GM18870 (cell line): ENCODE results near the gene VWA2.
"Not testable (repeated sequence)": the region's sequence is repeated elsewhere in the genome, so short reads cannot be mapped to it uniquely, and the experiment has no call there.

Source experiments
- ATAC-seq: cut with Tn5 transposase; IDR thresholded peaks from one replicate; pipeline ENCODE4 v1.9.1; 2021; ENCODE audit warnings: moderate library complexity; ENCODE audit not compliant: unreplicated experiment

VWA2 gene

DNA sequence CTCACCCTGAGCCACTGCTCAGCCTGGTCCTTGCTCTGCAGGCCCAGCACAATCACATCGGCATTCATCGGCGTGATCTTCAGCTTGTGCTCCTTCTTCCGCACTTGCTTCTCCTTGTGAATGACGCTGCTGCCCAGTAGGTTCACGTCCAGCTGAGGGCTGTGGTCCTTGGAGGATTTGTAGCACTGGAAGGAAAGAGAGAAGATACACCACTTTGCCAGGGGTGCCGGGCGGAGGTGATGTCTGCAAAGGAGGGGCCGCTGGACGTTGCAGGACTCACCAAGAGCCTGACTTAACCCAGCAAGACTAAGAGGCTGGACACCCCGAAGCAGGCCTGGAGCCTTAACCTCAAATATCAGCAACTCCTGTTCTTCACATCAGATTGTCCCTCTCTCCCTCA lies 74.8 kb downstream of the VWA2 start:
- ATAC-seq: no peak

DNA sequence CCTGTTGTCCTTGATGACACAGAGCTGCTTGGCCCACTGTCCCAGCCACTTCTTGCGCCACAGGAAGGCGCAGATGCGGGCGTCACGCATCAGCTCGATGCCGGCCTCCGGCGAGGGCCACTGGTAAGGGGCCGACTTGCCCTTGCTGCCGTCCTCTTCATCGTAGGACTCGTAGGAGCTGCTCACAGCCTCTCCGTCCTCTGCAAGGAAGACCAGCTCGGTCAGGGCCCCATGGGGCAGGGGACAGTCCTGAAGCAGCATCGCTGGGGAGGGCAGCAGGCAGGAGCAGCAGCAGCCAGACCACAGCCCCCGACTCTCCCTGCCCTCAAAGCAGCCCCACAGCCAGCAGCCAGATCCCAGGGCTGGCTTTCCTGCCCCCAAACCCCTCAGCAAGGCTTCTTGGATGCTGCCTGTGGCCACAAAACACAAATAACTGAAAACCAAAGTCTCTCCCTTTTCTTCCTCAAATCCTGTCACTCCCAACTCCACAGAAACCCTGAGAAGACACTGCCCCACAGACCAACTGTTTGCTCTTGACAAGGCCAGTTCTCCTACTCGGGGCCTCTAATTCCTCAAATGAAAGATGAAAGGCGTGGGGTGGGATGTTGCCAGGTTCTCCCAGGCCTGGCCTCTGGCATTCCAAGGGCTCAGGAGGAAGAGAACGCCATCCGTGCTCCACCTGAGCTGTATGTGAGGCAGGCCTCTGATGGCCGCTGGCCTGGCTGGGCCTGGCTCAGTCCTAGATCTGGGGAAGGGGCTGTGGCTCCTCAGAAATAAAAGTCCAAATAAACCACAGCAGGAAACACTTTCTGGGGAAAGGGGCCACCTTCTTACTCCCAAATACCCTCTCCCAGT lies 76.7 kb downstream of the VWA2 start:
- no peak for ATAC-seq

- ATAC-seq: no peak
Observed at GRCh38 chr10:114316744-114317143, 77.7 kb downstream of the VWA2 start.

DNA sequence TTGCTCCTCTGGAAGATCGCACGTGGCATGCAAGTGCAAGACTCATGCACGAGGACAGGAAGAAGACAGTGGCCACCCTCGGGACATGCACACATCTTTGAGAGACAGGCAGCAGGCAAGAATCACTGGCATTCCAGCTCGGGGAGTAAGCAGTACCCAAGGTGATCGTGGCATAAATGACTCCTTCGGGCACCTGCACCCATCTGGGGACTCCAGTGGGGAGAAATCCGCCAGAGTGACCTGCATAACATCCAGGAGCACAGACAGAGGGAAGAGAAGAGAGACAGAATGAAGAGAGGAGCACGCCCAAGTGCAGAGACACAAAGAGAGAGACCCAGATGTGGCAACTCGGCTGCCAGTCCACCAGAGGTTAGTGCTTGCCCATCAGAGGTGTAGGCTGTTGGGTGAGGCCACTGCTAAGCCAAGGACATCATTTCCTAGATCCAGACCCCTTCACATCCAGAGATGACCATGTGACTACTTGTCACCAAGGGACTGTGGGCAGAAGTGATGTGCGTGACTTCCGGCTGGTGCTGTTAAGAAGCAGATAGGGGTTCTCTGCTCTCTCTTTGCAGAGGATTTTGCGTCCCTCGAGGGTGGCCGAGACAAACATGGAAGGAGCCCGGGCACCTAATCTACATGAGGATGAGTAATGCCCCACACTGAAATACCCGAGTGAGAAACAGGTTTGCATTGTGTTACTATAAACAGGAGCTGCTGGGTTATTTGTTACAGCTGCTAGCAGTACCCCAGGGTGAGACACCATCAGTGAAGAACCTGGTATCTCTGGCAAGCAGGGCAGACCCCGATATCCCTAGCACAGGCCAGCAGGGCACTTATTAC lies 80.6 kb downstream of the VWA2 start:
- ATAC-seq: no peak

- no peak for ATAC-seq
Observed at GRCh38 chr10:114320249-114321116, 81.4 kb downstream of the VWA2 start.

DNA sequence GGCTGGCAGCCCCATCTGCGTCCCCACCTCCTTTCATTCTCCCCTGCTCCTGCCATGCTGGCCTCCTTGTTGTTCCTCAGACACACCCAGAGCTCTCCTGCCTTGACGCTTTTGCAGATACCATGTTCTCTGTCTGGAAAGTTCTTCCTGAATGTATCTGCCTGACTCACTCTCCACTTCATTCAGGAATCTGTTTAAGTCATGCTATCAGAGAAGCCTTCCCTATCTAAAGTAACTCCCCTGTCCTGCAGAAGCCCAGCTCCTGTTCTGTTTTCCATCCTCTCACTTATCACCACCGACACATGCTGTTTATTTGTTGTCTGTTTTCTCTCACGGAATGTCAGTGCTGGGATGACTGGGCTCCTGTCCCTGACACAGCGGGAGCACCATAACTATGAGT lies 83.3 kb downstream of the VWA2 start:
- ATAC-seq: no peak

DNA sequence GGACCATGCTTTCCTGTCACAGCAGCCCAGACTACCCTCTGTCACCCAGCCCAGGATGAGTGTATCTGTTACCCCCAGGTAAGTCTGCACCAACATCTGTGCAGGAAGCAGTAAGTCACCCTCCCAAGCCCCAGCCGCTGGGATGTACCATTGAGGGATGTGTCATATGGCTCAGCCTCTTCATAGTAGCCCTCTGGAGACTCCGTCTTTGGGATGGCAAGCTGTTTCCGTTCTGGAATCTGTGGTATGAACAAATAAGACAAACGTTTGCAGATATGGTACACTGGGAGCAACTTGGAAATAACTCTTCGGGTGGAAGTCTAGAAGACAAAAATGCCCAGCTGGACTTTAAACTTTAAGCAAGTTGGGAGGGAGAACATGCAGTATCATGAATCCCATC lies 84.0 kb downstream of the VWA2 start:
- no peak for ATAC-seq

- no peak for ATAC-seq
Observed at GRCh38 chr10:114326795-114327194, 87.7 kb downstream of the VWA2 start.

GRCh38 chr10:114327537-114328440 lies 88.7 kb downstream of the VWA2 start:
- ATAC-seq: no peak

DNA sequence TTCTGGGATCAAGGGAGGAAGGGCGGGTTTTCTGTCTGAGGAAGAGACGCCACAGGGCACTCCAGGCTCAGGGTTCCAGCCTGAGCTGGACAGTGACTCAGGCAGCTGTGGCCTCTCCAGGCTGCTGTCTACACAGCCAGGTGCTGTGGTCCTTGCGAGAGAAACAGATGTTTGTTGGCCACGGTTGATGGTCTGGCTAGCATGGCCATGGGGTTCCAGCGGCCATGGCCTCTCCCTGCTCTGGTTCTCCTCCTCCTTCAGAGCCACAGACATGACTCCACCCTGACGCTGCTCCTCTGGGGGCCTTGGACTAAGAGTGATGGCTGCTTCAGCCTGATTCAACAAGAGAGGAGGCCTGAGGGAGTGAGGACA lies 89.4 kb downstream of the VWA2 start:
- no peak for ATAC-seq

DNA sequence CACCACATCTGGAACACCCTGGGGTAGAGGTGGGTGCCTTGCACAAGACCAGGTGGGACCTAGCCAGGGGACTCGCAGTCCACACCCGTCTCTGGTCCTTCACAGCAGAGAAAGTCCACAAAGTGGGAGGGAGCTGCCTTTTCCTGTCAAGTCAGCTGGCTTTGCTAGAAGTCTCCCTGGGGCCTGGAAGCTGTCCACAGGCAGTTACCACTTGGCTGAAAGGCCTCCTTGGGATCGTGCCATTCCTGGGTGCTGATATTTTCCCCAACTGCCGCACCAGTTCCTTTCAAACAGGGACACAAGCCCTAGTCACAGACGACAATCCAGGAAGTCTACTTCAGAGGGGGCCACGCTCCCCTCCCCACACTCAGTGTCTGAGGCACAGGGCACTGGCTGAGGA lies 89.8 kb downstream of the VWA2 start:
- no peak for ATAC-seq

DNA sequence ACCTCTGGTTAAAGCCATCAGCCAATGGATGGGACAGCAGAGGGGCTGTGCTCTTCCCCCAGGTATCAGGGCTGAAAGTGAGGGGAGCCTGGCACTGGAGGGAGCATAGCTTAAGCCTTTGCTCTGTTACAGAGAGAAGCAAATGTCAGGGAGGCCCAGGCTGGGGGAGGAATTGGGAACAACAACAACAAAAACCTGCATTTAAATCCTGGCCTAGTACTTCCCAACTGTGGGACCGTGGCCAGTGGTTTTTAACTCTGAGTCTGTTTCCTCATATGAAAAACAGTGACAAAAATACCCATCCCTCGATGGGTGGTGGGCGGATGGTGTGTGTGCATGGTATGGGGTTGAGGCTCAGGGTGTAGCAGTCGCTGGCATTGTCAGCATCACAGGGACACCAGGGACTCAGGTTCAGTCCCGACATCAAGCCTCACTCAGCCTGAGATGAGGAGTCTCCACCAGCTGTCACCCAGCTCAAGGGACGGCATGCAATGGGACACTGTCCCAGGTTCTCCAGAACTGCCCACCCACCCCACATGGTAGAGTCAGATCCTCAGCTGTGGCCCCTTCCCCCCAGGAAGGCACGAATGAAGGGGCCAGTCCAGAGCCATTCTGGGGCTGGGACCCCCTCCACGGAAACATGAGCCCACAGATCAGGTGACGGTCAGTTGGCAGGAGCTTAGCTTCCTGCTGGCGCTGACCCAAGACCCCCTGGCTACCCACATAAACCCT lies 90.7 kb downstream of the VWA2 start:
- no peak for ATAC-seq

GRCh38 chr10:114332301-114333192 lies 93.5 kb downstream of the VWA2 start:
- ATAC-seq: no peak

DNA sequence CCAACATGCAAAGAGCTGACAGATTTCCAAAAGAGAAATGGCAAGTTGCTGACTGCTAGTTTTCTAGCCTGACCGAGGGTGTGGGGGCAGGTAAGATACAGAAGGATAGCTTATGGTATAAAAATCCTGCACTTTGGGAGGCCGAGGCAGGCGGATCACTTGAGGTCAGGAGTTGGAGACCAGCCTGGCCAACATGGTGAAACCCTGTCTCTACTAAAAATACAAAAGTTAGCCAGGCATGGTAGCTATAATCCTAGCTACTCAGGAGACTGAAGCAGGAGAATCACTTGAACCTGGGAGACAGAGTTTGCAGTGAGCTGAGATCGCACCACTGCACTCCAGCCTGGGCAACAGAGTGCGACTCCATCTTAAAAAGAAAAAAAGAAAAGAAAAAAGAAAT lies 94.4 kb downstream of the VWA2 start:
- not testable (repeated sequence) for ATAC-seq

DNA sequence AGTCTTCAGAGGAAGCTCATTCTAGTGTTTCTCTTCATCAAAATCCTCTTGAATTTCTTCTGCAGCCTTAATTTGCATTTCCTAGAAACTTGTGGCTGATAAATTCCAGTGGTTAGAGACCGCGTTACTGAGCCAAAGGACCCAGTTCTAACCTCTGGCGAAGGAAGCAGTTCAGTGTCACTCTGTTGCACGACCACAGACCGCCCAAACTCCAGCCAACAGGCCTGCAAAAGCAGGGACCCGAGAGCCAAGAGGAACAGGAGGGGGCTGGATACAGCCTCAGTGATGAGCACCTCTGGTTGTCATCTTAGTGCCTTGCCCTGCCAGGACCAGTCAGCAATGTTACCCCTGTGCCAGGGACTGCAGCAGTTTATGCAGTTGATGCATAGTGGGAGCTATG lies 95.2 kb downstream of the VWA2 start:
- ATAC-seq: no peak

DNA sequence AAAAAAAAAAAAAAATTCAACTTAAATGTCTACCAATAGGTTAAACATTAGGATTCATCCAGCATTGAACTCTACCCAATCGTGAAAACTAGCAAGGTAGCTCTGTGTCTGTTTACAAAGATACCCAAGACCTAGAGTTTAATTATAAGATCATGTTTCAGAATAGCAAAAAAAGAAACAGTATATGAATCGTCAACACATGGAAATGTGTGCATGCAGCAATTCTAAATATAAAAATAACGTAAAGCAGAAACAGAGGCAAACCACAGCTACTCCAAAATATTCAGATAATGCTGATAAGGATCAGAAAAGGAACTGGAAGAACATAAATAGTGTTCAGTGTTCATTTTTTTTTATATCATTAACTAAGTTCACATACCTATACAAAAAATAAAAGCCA lies 96.6 kb downstream of the VWA2 start:
- ATAC-seq: no peak

- ATAC-seq: no peak
Observed at GRCh38 chr10:114336823-114337509, 97.9 kb downstream of the VWA2 start.
